Chondrocyte (in vitro differentiated cells): Measurements from ENCODE around the gene DENND4A. TPM values are rescaled to one million over a fixed set of nuclear protein-coding genes. Genes with fewer than 3 reads are reported as not detected.

Experiments used
- DNase-seq: peaks from one replicate; pipeline ENCODE4 v3.0.0; 2021; ENCODE audit warnings: mixed read lengths, low spot score
- H3K27ac Mint-ChIP-seq: one replicate; pipeline ENCODE4 v1.8.0; 2021; ENCODE audit warnings: mild to moderate bottlenecking, moderate library complexity, mixed read lengths; ENCODE audit not compliant: unreplicated experiment
- H3K27me3 Mint-ChIP-seq: 2 replicates; pipeline ENCODE4 v1.8.0; 2021; ENCODE audit warnings: low read depth, mixed read lengths
- H3K36me3 Mint-ChIP-seq: 2 replicates; pipeline ENCODE4 v1.8.0; 2021; ENCODE audit warnings: low read depth, mixed read lengths
- H3K4me1 Mint-ChIP-seq: 2 replicates; pipeline ENCODE4 v1.8.0; 2021; ENCODE audit warnings: low read depth, mild to moderate bottlenecking, mixed read lengths
- H3K4me3 Mint-ChIP-seq: one replicate; pipeline ENCODE4 v1.8.0; 2021; ENCODE audit warnings: mild to moderate bottlenecking, moderate library complexity, mixed read lengths; ENCODE audit not compliant: unreplicated experiment
- H3K9me3 Mint-ChIP-seq: 2 replicates; pipeline ENCODE4 v1.8.0; 2021; ENCODE audit warnings: low read depth, mixed read lengths
- total RNA-seq: library from RNA; stranded (reverse); gene quantifications from 3 replicates; pipeline ENCODE4 v1.2.1, GENCODE V29; 2021
- TF ChIP-seq, protein P1 (sequence below): fragments of 200-600 bp; sonication (generic); IDR thresholded peaks from 2 replicates; pipeline ENCODE4 v1.5.0; 2021; ENCODE audit warnings: antibody characterized with exemption, mild to moderate bottlenecking, moderate library complexity

DENND4A gene
- total RNA-seq, 1 donor from 2014 or later = 9.7 TPM

DNA sequence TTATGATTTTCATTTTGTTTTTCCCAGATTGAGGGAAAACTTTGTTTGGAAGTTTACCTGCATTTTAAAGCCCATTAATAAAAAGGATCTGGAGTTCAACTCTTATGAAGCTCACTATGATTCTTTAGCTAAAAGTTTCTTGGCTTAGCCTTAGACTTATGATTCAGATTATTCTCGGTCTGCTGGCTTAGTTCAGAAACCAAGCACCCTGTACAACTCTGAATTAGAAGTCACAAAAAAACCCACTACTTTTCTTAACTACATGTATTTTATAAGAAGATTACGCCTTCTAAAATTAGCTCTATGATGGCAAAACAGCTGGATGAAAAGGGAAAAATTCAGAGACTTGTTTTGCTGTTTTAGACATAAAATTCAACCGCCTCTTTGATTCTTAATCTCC is 14.3 kb upstream of the DENND4A start:
- no peak for DNase-seq
- no peaks in the 10 kb centered on the region for H3K4me1 Mint-ChIP-seq
- TF ChIP-seq, protein P1, sequence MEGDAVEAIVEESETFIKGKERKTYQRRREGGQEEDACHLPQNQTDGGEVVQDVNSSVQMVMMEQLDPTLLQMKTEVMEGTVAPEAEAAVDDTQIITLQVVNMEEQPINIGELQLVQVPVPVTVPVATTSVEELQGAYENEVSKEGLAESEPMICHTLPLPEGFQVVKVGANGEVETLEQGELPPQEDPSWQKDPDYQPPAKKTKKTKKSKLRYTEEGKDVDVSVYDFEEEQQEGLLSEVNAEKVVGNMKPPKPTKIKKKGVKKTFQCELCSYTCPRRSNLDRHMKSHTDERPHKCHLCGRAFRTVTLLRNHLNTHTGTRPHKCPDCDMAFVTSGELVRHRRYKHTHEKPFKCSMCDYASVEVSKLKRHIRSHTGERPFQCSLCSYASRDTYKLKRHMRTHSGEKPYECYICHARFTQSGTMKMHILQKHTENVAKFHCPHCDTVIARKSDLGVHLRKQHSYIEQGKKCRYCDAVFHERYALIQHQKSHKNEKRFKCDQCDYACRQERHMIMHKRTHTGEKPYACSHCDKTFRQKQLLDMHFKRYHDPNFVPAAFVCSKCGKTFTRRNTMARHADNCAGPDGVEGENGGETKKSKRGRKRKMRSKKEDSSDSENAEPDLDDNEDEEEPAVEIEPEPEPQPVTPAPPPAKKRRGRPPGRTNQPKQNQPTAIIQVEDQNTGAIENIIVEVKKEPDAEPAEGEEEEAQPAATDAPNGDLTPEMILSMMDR = no peak

DNA sequence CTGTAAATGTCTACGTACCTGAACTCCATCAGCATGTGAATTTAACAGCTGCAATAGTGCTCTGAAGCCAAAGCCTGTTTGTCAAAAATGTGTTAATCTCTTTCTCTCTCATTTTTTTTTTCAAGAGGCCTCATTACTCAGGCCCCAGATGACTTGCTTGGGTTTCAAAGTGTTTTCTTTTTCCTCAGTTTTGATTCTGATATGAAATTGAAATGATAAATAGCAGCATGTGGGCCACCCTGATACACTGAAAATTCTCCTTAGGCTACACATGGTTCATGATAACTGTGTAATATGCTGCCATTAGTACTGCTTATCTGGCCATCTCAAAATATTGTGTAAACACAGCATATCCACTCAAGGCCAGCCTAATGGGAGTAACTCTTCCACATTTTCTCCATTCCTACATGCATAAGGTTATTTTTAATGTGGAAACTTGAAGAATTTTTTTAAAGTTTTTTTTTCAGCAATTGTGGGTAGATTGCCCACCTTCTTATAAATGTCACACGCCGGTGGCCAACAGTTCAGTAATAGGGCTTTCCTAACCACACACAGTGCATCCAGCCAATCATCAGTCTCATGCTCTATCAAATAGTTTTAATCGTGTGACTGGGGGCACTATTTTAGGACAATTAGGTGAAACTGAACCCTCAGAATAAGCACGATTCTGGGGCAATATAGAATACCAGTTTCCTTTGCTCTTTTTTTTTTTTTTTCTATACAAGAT is 13.1 kb upstream of the DENND4A start:
- H3K27ac Mint-ChIP-seq = no peak overlapping the region
- H3K9me3 Mint-ChIP-seq = no peaks in the 10 kb centered on the region
- TF ChIP-seq, protein P1 = no peak
- no peaks in the 10 kb centered on the region for H3K27me3 Mint-ChIP-seq
- DNase-seq = no peak
- no peak overlapping the region for H3K4me3 Mint-ChIP-seq
- H3K36me3 Mint-ChIP-seq = no peaks in the 10 kb centered on the region
- H3K4me1 Mint-ChIP-seq = no peaks in the 10 kb centered on the region

More for the DNA sequence above, 14.3 kb upstream of the DENND4A start:
- H3K36me3 Mint-ChIP-seq = no peaks in the 10 kb centered on the region
- H3K27ac Mint-ChIP-seq = no peak overlapping the region
- no peaks in the 10 kb centered on the region for H3K9me3 Mint-ChIP-seq
- H3K4me3 Mint-ChIP-seq = no peak overlapping the region
- H3K27me3 Mint-ChIP-seq = no peaks in the 10 kb centered on the region

DNA sequence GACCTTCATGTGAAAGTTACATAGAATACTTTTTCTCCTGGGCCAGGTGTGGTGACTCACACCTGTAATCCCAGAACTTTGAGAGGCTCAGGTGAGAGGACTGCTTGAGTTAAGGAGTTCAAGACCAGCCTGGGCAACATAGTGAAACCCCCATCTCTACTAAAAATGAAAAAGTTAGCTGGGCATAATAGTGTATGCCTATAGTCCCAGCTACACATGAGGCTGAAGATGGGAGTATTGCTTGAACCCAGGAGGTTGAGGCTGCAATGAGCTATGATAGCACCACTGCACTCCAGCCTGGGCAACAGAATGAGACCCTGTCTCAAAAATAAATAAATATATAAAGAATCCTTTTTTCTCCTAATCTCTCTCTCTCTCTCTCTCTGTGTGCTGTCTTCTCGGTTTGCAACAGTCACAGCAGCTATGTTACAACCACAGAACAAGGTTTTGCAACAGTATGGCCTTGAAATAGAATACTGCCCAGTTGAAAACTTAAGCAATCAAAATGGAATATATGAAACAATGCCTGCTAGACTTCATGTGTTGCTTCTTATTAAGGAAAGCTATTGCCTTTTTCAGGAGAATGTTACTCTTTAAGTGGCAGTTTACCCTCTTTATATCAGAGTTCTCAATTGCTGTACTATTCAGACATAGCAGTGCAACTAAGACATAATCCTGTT is 12.3 kb upstream of the DENND4A start:
- no peaks in the 10 kb centered on the region for H3K36me3 Mint-ChIP-seq
- DNase-seq = no peak

DNA sequence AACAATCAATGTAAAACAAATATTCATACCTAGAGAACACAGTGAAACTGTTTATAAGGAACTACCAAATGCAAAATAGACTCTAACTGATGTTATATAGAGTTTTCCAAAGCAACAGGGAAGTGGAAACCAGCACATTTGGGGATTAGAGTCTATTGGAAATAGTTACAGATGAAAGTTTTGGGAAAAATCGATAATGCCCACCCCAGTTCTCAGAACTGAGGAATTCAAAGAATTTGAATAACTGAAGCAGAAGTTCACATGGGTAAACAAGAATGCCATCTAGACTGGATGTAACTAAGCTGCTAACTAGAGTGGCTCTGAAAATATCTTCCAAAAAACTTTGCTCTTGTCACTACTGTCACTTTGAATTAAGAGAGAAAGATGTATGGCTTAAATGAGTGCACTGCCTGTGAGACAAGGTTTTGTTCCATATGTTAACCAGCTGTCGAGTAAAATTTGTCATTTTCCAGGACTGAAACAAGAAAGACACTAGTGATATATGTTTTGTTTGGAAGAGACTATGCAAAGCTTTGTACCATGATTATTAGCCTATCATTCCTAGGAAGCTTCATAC is 9.2 kb upstream of the DENND4A start:
- Mint-ChIP-seq H3K4me3 (no peak overlapping the region), H3K27me3 (no peaks in the 10 kb centered on the region), H3K36me3 (no peaks in the 10 kb centered on the region), H3K4me1 (peaks cover 7% of the 10 kb centered on the region), H3K9me3 (no peaks in the 10 kb centered on the region), H3K27ac (no peak overlapping the region)
- TF ChIP-seq, protein P1 = no peak
- no peak for DNase-seq

More for the DNA sequence above, 12.3 kb upstream of the DENND4A start:
- H3K27me3 Mint-ChIP-seq = no peaks in the 10 kb centered on the region
- H3K4me1 Mint-ChIP-seq = no peaks in the 10 kb centered on the region
- no peak overlapping the region for H3K4me3 Mint-ChIP-seq
- TF ChIP-seq, protein P1 = no peak
- no peaks in the 10 kb centered on the region for H3K9me3 Mint-ChIP-seq
- no peak overlapping the region for H3K27ac Mint-ChIP-seq

DNA sequence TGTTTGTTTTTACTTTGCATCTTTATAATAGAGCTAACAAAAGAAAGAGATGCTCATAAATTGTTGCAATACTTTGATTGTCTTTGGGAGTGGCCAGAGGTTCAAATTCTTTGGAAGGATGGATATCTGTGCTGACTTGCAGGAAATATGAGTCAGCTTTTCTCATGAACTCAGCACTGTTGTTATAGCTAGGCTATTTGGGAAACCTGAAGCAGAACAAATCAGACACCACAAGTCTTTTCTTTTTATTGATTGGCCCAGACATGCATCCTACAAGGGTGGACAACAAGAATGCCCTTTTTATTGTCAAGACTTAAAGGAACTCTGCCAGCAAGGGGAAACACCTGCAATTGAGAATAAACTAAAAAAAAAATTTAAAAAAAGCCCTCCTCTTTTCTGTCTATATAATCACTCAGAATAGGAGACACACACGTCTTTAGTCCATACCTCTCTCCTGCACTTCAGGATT is 4.6 kb upstream of the DENND4A start:
- no peaks in the 10 kb centered on the region for H3K9me3 Mint-ChIP-seq
- TF ChIP-seq, protein P1 = no peak
- DNase-seq = no peak
- no peaks in the 10 kb centered on the region for H3K27me3 Mint-ChIP-seq
- peaks cover 19% of the 10 kb centered on the region for H3K4me1 Mint-ChIP-seq
- no peak overlapping the region for H3K4me3 Mint-ChIP-seq
- no peak overlapping the region for H3K27ac Mint-ChIP-seq
- no peaks in the 10 kb centered on the region for H3K36me3 Mint-ChIP-seq
